ENCODE data around the gene LIMK2.

DNA sequence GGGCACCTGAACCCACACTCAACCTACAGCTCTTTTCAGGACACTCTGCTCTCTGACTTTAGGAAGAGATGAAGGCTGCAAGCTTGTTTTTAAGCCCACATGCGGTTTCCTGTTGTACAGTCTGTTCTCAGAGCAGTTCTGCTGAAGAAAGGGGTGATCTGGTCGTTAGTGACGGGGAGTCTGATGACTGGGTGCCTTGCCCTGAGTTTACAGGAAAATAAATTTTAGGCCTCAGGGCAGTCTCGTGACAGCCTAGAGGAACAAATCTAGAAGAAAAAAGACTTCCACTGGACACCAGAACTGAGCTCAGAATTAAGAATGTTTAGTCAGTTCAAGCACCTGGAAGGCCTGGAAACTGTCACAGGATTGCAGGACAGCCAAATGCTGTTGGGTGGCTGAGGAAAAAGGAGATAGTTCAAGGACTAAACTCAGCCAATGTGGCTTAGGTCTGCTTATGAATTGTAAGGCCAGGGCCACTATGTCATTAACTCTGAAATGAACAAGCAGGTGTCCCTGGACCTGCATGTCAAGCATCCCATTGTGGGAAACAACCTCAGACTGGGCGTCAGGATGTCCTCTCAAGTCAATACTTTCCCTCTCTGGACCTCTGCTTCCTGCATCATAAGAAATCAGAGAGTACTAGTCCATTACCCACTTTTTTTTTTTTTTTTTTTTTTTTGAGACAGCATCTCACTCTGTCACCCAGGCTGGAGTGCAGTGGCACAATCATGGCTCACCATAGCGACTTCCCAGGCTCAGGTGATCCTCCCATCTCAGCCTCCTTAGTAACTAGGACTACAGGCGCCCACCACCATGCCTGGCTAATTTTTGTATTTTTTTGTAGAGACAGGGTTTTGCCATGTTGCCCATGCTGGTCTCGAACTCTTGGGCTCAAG lies 74.5 kb downstream of the LIMK2 start:
- TF ChIP-seq, protein P1, sequence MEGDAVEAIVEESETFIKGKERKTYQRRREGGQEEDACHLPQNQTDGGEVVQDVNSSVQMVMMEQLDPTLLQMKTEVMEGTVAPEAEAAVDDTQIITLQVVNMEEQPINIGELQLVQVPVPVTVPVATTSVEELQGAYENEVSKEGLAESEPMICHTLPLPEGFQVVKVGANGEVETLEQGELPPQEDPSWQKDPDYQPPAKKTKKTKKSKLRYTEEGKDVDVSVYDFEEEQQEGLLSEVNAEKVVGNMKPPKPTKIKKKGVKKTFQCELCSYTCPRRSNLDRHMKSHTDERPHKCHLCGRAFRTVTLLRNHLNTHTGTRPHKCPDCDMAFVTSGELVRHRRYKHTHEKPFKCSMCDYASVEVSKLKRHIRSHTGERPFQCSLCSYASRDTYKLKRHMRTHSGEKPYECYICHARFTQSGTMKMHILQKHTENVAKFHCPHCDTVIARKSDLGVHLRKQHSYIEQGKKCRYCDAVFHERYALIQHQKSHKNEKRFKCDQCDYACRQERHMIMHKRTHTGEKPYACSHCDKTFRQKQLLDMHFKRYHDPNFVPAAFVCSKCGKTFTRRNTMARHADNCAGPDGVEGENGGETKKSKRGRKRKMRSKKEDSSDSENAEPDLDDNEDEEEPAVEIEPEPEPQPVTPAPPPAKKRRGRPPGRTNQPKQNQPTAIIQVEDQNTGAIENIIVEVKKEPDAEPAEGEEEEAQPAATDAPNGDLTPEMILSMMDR (conservative IDR thresholded peaks at IDR 0.05; ENCODE audit: low read depth, low read length): no peak
- TF ChIP-seq EZH2 (IDR thresholded peaks at IDR 0.05; ENCODE audit: low read length, unreplicated experiment): no peak
- TF ChIP-seq EZH2phosphoT487 (IDR thresholded peaks at IDR 0.05; ENCODE audit: borderline replicate concordance, low read length): no peak

Measured in PC-3 (cell line).